HG03565 (cell line): Measurements from ENCODE around the gene ATP13A4.

Experiments
- ATAC-seq: cut with Tn5 transposase; IDR thresholded peaks from one replicate; pipeline ENCODE4 v1.9.1; 2021; ENCODE audit warnings: mild to moderate bottlenecking, moderate library complexity; ENCODE audit not compliant: unreplicated experiment

The ATP13A4 gene

DNA sequence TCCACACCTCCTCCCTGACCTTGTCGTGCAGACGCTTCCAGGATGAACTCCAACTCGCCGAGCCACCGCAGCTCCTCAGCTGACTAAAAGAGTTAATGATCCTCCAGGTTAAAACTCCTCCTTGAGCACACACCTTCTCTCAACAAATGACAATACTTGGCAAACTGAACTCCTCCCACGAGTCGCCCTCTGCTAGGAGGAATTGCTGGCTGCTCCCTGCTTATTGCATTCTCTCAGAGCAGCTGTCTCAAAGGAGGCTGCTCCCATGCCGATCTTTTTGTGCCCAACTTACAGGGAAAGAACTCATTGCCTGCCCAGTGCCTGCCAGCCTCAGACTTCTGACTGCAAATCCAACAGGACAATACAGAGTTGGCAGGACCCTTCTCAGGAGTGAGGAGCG is at the start of gene ATP13A4:
Gene ATP13A4 (minus strand): TSS at position 85 of the 400 bp plus-strand sequence. CDS start 96 bp downstream, outside the sequence.
- ATAC-seq, result no peak

- ATAC-seq, result no peak
Measured at GRCh38 chr3:193599393-193599792, 44.7 kb upstream of the ATP13A4 start.

- ATAC-seq, result no peak
Measured at GRCh38 chr3:193598202-193598601, 43.5 kb upstream of the ATP13A4 start.

GRCh38 chr3:193595939-193596487 is 41.3 kb upstream of the ATP13A4 start:
- ATAC-seq, result no peak

GRCh38 chr3:193594946-193595689 is 40.4 kb upstream of the ATP13A4 start:
- ATAC-seq, result no peak

DNA sequence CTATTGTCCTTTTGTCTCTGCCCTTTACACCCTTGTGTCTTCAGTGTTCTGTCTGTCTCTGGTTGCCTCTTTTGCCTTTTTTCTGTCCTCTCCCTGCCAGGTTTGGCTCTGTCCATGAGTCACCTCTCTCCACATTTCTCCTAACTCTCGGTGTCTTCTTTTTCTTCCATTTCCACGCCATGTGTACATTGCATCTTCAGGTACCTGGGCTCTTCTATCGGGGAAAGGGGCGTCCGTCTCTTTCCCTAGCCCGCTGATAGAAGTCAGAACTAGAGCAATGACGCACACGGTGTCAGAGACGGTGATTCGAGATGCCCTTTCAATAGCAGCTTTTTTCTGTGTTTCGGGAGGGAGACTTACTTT is 39.0 kb upstream of the ATP13A4 start:
- ATAC-seq, result no peak

- peak; percentile 97 for ATAC-seq
Measured at GRCh38 chr3:193592841-193593667, 38.4 kb upstream of the ATP13A4 start, which contains the start of gene OPA1. Gene OPA1 (plus strand): TSS chr3:193593208. CDS start chr3:193593378, 170 bp downstream.

DNA sequence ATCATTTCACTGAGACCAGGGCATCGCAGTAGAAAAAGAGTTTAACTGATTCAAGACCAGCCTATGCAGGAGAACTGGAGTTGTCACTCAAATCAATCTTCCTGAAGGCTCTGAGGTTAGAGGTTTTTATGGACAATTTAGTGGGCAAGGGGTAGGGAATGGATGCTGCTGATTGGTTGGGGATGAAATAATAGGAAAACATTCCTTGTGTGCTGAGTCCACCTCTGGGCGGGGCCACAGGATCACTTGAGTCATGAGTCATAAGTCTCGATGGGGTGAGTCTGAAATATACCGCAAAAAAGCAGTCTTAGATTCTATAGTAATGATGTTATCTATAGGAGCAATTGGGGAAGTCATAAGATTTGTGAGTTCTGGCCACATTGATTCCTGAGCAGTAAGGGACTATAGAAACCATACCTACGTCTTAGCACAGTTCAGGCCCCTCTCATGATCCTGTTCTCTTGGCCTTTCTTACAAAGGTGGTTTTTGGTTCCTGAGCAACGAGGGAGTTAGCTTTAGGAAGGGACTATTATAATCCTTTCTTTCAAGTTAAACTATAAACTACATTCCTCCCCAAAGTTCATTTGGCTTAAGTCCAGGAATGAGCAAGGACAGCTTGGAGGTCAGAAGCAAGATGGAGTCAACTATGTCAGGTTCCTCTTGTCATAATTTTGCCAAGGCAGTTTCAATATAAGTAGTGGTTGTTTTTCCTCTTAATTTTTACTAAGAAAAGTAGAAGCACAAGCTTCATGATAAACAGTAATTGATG is 35.6 kb upstream of the ATP13A4 start:
- no peak for ATAC-seq

DNA sequence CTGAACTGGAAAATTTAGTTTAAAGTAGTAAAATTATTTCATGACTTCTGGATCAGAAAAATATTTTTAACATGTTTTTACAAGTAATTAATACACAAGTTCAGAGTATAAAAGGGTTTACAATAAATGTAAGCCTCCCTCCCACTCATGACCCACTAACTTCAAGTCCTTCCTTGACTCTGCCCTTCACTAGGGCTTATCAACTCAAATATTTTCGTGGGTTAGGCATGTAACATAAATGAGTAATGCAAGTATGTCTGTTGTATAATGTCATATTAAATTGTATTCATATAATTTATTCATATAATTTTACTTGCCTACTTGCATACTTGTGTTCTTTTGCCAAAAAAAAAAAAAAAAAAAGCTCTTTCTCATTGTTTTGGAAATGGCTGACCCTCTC is 34.9 kb upstream of the ATP13A4 start:
- ATAC-seq, result no peak

DNA sequence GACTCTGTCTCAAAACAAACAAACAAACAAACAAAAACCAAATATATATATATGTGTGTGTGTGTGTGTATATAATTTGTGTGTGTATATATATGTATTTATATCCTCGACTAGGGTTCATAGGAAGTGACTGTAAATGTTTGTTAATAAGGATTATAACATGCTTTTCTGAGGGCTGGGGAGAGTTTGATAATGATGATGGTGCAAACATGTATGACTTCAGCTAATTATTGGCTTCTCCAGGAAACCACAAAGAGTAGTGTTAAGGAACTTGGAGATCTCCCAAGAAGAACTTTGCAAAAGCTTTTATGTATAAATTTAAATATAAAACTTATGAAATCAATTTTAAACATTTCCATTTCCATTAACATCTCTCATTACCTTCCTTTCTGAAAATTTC is 34.4 kb upstream of the ATP13A4 start:
- no peak for ATAC-seq

DNA sequence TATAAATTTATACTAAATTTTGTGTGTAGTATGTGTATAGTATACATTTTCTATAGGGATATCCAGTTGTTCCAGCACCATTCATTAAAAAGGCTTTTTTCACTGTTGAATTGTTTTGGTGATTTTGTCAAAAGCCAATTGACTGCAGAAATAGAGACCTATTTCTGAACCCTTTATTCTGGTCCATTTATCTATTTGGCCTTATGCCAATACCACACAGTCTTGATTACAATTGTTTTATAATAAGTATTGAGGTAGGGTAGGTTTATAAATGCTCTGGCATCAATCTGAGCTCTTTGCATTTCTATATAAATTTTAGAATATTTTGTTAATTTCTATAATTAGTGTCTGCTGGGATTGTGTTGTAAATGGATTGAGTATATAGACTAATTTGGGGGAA is 31.8 kb upstream of the ATP13A4 start:
- no peak for ATAC-seq

DNA sequence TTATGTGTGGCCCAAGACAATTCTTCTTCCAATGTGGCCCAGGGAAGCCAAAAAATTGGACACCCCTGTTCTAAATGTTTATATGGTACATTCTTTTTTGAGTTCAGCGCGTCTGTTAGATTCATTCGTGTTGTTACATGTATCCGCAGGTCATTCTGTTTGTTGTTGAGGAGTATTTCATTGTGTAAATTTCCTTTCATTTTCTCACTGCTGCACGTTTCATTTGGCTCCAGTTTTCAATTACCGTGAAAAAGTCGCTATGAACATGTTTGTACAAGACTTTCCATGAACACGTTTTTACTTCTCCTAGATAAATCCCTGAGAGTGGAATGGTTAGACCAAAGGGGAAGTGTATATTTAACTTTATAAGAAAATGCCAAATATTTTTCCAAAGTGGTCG is 30.8 kb upstream of the ATP13A4 start:
- no peak for ATAC-seq

DNA sequence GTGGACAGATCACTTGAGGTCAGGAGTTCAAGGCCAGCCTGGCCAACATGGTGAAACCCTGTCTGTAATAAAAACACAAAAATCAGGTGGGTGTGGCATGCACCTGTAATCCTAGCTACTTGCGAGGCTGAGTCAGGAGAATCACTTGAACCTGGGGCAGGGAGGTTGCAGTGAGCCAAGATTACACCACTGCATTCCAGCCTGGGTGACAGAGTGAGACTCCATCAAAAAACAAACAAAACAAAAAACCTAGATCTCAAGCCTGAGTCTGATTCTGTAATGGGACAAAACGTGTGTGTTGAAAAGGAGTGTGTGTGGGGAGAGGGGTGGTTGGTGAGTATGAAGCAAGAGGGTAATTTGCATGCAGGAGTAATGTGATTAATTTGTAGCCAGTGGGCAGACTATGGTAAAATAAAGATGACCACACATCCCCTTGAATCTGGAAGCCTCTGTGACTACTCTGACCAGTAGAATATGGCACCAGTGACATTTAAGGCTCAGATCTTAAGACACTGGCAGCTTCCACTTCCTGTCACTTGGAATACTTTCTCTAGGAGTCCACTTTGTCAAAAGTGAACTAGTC is 19.9 kb upstream of the ATP13A4 start:
- ATAC-seq, result no peak

- no peak for ATAC-seq
Measured at GRCh38 chr3:193573403-193574191, 18.9 kb upstream of the ATP13A4 start.

DNA sequence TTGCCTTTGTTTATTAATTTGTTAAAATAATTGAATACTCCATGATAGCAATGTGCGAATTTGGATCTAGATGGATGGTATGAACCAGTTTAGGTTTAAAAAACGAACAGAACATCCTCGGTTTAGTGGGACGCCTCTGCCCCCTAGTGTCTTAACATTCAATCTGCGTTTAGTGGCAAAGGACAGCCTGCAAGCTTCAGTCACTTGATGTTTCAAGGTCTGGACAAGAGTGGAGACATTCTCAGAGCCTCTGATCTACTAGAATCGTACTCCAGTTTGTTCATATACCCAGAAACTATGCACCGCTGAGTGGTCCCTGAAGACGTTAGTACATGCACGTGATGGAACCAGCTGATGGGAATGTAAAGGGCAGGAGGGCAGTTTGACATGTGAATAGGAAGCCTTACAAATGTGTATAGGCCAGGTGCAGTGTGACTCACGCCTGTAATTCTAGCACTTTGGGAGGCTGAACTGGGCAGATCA is 17.8 kb upstream of the ATP13A4 start:
- peak; percentile 70 for ATAC-seq

- ATAC-seq, result no peak
Measured at GRCh38 chr3:193569119-193569518, 14.4 kb upstream of the ATP13A4 start.

GRCh38 chr3:193564012-193564411 is 9.3 kb upstream of the ATP13A4 start:
- ATAC-seq, result no peak

DNA sequence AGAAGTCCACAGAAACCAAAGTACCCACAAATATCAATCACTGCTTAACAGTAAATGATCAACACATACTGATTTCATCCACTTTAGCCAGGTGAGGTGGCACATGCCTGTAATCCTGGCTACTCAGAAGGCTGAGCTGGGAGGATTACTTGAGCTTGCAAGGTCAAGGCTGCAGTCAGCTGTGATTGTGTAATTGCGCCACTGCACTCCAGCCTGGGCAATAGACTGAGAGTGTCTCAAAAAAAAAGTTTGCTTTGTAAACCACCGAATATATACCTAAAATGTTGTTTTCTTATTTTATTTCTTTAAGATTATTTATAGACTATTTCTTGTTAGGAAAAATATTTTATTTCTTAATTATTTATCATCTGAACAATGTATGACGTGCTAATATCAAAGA is 8.7 kb upstream of the ATP13A4 start:
- ATAC-seq, result no peak

DNA sequence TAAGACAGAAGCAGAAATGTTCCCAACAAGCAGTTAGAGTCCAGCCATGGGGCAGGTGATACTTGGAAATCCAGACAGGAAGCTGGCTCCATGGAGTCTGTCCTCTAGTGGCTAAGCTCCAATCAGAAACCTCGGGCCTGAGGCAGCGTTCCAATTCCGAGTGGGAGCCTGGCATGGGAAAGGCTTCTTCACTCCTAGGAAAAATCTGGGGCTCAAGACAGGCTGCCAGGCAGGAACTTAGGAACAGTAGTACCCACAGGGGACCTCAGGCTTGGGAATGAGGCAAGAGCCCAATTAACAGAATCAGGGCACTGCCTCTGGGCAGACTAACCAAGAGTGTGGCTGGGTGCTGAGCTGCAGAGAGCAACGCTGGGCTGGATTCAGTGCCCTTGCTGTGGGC is 6.2 kb upstream of the ATP13A4 start:
- ATAC-seq, result no peak

DNA sequence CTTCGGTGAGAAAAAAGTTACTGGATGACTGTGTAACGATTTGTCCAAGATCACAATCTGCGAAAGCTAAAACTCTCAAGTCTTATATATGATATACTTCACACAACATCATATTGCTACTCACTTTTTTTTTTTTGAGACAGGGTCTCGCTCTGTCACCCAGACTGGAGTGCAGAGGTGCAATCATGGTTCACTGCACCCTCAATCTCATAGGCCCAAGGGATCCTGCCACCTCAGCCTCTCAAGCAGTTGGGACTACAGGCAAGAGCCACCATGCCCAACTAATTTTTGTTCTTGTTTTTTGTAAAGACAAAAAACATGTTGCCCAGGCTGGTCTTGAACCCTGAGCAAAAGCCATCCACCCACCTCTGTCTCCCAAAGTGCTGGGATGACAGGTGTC is 5.4 kb upstream of the ATP13A4 start:
- no peak for ATAC-seq
